SIG-M5 treated with dmso at 0.1 percent for 504 hours (cell line): ENCODE data around the gene STN1.

Experiments
- DNase-seq: peaks from one replicate; lab custom pipeline; 2025; ENCODE audit not compliant: unreplicated experiment; lab: John Stamatoyannopoulos, UW

The STN1 gene

GRCh38 chr10:103918053-103918846 lies at the start of gene STN1:
Gene STN1, minus strand, starts transcription at chr10:103918184. Its CDS starts 590 bp downstream, at chr10:103917594.
- DNase-seq: peak; percentile 93

GRCh38 chr10:103967448-103968071 lies 49.6 kb upstream of the STN1 start:
- DNase-seq: peak; percentile 43

GRCh38 chr10:103966671-103967447 lies 48.9 kb upstream of the STN1 start, which contains the start of gene SLK:
Gene SLK, plus strand, starts transcription at chr10:103967140. Its CDS starts 606 bp downstream, at chr10:103967746.
- peak; percentile 59 for DNase-seq

GRCh38 chr10:103960103-103960502 lies 42.1 kb upstream of the STN1 start:
- no peak for DNase-seq

- no peak for DNase-seq
Observed at GRCh38 chr10:103958996-103959395, 41.0 kb upstream of the STN1 start.

- DNase-seq: no peak
Observed at GRCh38 chr10:103954543-103954942, 36.6 kb upstream of the STN1 start.

- DNase-seq: no peak
Observed at GRCh38 chr10:103951942-103952341, 34.0 kb upstream of the STN1 start.

- no peak for DNase-seq
Observed at GRCh38 chr10:103951183-103951582, 33.2 kb upstream of the STN1 start.

- no peak for DNase-seq
Observed at GRCh38 chr10:103949728-103950127, 31.7 kb upstream of the STN1 start.

GRCh38 chr10:103947799-103948516 lies 30.0 kb upstream of the STN1 start:
- no peak for DNase-seq

GRCh38 chr10:103942866-103943265 lies 24.9 kb upstream of the STN1 start:
- DNase-seq: no peak

GRCh38 chr10:103941801-103942200 lies 23.8 kb upstream of the STN1 start:
- no peak for DNase-seq

GRCh38 chr10:103939522-103939921 lies 21.5 kb upstream of the STN1 start:
- no peak for DNase-seq

- no peak for DNase-seq
Observed at GRCh38 chr10:103936022-103936421, 18.0 kb upstream of the STN1 start.

- no peak for DNase-seq
Observed at GRCh38 chr10:103934308-103934707, 16.3 kb upstream of the STN1 start.

GRCh38 chr10:103933557-103934121 lies 15.7 kb upstream of the STN1 start:
- DNase-seq: no peak

- DNase-seq: no peak
Observed at GRCh38 chr10:103932971-103933370, 15.0 kb upstream of the STN1 start.

GRCh38 chr10:103932271-103932670 lies 14.3 kb upstream of the STN1 start:
- no peak for DNase-seq

- DNase-seq: no peak
Observed at GRCh38 chr10:103931603-103932002, 13.6 kb upstream of the STN1 start.

- no peak for DNase-seq
Observed at GRCh38 chr10:103930881-103931280, 12.9 kb upstream of the STN1 start.

GRCh38 chr10:103930449-103930848 lies 12.5 kb upstream of the STN1 start:
- no peak for DNase-seq
